GM10248 (cell line): ENCODE data around the gene TAB2.
"Not testable (repeated sequence)": the region's sequence is repeated elsewhere in the genome, so short reads cannot be mapped to it uniquely, and the experiment has no call there.

Experiments
- CTCF ChIA-PET: fragments of 300-600 bp; sonication (Branson Sonifier 250); formaldehyde crosslinking; extraction: SDS; loops from one replicate; lab custom pipeline; 2021; ENCODE audit warnings: antibody characterized with exemption; lab: Yijun Ruan, JAX
- POLR2A ChIA-PET: fragments of 350-650 bp; sonication (Branson Sonifier 250); formaldehyde crosslinking; extraction: SDS; loops from one replicate; lab custom pipeline; 2020; ENCODE audit warnings: antibody characterized with exemption; lab: Yijun Ruan, JAX
- DNase-seq: peaks from one replicate; pipeline ENCODE4 v3.0.0; 2012; ENCODE audit errors: extremely low spot score
- TF ChIP-seq, protein P1 (sequence below): IDR thresholded peaks from 2 replicates; pipeline ENCODE4 v1.5.1; 2012; ENCODE audit warnings: mild to moderate bottlenecking, low read depth; ENCODE audit errors: extremely low read depth, missing control alignments, control extremely low read depth

The TAB2 gene

DNA sequence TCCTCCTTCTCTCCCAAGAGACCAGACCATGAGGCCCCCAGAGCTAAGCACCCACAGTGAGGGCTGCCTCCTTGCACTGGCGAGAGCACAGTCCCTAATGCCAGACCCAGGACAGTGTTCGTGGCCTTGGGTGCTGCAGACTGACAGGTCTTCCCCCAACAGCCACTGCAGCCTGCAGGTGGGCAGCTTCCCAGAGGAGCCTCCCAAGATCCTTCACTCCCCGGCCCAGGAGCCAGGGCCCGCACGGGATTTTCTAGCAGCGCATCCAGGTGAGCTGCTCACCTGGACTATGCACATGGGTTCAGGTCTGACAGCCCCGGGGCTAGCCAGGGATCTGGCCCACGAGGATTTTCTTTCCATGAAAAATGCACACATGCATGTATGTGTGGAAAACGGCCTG is 124.2 kb downstream of the TAB2 start:
- POLR2A ChIA-PET = no interaction called here
- TF ChIP-seq, protein P1, sequence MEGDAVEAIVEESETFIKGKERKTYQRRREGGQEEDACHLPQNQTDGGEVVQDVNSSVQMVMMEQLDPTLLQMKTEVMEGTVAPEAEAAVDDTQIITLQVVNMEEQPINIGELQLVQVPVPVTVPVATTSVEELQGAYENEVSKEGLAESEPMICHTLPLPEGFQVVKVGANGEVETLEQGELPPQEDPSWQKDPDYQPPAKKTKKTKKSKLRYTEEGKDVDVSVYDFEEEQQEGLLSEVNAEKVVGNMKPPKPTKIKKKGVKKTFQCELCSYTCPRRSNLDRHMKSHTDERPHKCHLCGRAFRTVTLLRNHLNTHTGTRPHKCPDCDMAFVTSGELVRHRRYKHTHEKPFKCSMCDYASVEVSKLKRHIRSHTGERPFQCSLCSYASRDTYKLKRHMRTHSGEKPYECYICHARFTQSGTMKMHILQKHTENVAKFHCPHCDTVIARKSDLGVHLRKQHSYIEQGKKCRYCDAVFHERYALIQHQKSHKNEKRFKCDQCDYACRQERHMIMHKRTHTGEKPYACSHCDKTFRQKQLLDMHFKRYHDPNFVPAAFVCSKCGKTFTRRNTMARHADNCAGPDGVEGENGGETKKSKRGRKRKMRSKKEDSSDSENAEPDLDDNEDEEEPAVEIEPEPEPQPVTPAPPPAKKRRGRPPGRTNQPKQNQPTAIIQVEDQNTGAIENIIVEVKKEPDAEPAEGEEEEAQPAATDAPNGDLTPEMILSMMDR = no peak
- CTCF ChIA-PET = interaction anchor here (1.3 to 3.9 kb wide), 5 partner anchors 10 to 360 kb away, joined by 3 to 20 read pairs (median 4); no protein-coding TSS in a partner anchor

DNA sequence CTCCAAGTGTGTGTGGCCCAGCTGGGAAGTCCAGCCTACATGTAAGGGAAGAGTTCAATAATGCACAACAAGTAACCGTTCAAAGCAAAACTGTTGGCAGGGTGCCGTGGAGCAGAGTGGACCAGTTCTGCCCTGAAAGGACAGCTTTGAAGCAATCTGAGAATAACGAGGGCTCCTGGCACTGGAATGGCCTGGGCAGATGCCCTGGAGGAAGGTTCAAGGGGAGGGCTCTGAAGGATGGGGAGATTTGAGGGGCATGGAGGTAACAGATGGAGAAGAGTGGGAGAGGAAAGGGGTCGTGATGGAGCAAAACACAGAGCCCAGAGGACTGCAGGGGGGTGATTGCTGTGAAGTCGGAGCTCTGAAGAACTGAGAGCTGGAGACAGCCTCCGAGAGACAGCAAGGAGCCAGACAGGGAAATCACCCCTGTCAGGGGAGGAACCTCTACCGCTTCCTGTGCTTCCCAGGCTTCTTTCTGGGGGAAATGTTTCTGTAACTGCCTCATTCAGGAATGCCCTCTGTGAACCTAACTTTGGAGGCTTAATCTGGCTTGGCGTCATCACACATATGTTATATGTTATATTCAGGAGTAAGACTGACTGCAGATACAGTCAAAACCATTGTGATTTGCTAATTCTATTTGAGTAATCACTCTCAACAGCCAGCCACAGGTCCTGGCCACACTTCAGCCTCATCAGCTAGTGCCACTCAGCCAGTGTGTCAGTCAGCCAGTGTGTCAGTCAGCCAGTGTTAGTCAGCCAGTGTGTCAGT is 126.1 kb downstream of the TAB2 start:
- no peak for DNase-seq
- CTCF ChIA-PET = interaction anchor here (0.7 to 1.9 kb wide), 4 partner anchors 12 to 411 kb away, joined by 3 to 9 read pairs (median 4); no protein-coding TSS in a partner anchor
- TF ChIP-seq, protein P1 = no peak
- POLR2A ChIA-PET = no interaction called here

More for the DNA sequence above, 124.2 kb downstream of the TAB2 start:
- DNase-seq = no peak

DNA sequence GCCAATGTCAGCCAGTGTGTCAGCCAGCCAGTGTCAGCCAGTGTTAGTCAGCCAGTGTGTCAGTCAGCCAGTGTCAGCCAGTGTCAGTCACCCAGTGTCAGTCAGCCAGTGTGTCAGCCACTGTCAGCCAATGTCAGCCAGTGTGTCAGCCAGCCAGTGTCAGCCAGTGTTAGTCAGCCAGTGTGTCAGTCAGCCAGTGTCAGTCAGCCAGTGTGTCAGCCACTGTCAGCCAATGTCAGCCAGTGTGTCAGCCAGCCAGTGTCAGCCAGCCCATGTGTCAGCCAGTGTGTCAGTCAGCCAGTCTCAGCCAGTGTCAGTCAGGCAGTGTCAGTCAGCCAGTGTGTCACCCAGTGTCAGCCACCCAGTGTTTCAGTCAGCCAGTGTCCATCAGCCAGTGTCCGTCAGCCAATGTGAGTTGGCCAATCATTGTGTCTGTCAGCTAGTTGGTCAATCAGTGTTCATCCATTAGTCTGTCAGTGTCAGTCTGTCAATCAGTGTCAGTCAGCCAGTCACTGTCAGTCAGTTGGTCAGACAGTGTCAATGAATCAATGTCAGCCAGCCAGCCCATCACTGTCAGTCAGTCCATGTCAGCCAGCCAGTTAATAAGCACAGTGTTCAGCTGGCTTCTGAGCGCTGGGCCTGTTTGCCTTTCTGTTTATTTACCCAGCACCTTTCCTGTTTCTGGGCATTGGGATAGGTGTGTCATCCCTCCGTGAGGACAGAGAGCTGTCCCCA is 127.0 kb downstream of the TAB2 start:
- POLR2A ChIA-PET, DNase-seq: not testable (repeated sequence)
- CTCF ChIA-PET = interaction anchor here (0.8 to 2.1 kb wide), 4 partner anchors 11 to 72 kb away, joined by 3 to 15 read pairs (median 4); no protein-coding TSS in a partner anchor

DNA sequence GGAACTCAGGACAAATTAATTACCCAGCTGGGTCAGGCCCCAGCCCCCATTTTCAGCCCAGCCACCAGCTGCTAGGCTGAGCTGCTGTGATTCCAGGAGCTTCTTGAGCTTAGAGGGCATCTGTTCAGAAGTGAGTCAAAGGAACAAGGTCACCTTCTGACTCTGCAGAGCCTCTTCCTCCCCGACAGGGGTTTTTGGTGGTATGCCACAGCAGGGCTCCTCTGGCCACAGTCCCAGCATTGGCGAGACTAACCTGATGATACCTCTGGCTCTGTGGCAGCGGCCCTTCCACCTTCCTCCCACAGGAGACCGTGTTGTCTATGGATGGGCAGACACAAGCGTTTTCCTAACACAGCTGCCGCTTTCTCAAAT is 127.6 kb downstream of the TAB2 start:
- ChIA-PET POLR2A (no interaction called here), CTCF (interaction anchor here (0.8 to 2.1 kb wide), 4 partner anchors 12 to 71 kb away, joined by 3 to 15 read pairs (median 4); no protein-coding TSS in a partner anchor)
- no peak for DNase-seq
- TF ChIP-seq, protein P1 = no peak

- POLR2A ChIA-PET = no interaction called here
- TF ChIP-seq, protein P1 = no peak
- CTCF ChIA-PET = interaction anchor here (0.8 to 2.1 kb wide), 5 partner anchors 12 to 71 kb away, joined by 3 to 15 read pairs (median 4); no protein-coding TSS in a partner anchor
- no peak for DNase-seq
Measured at GRCh38 chr6:149445573-149445972, 128.1 kb downstream of the TAB2 start.

DNA sequence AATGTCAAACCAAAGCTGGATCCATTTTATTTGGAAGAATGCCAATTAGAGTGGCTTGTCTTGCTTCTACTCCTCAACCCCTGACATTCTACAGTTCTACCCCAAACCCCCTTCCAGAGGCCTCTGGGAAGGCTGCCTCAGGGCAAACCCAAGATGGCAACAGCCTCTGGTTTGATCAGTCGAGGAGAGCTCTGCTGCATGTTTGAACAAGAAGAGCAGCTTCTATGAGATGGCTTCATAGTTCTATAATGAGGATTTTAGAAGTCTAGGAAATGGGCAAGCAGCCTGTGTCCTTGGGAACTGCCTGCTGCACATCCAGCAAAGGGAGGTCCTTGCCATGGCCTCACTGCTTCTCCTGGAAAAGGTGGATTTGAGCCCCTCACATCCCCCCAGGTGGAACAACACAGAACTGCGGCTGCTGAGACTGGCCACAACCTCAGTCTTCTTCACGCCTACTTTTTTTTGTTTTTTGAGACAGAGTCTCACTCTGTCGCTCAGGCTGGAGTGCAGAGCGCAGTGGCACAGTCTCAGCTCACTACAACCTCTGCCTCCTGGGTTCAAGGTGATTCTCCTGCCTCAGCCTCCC is 129.4 kb downstream of the TAB2 start:
- no peak for DNase-seq
- CTCF ChIA-PET = interaction anchor here (1.1 to 2.2 kb wide), 3 partner anchors 15 to 869 kb away, joined by 3 to 15 read pairs (median 14); no protein-coding TSS in a partner anchor
- TF ChIP-seq, protein P1 = no peak
- POLR2A ChIA-PET = interaction anchor here (0.6 kb wide), 1 partner anchor 20 kb away, joined by 4 read pairs; no protein-coding TSS in a partner anchor
